ENCODE results near the gene NEURL1.

Gene NEURL1

GRCh38 chr10:103456074-103456660 is 37.3 kb upstream of the NEURL1 start:
- Mint-ChIP-seq H3K27me3 (no peaks in the 10 kb centered on the region), H3K4me1 (ENCODE audit: low read depth) (peaks cover 15% of the 10 kb centered on the region), H3K36me3 (no peaks in the 10 kb centered on the region), H3K27ac (no peak overlapping the region), H3K4me3 (no peak overlapping the region), H3K9me3 (ENCODE audit: low read depth) (no peaks in the 10 kb centered on the region)

DNA sequence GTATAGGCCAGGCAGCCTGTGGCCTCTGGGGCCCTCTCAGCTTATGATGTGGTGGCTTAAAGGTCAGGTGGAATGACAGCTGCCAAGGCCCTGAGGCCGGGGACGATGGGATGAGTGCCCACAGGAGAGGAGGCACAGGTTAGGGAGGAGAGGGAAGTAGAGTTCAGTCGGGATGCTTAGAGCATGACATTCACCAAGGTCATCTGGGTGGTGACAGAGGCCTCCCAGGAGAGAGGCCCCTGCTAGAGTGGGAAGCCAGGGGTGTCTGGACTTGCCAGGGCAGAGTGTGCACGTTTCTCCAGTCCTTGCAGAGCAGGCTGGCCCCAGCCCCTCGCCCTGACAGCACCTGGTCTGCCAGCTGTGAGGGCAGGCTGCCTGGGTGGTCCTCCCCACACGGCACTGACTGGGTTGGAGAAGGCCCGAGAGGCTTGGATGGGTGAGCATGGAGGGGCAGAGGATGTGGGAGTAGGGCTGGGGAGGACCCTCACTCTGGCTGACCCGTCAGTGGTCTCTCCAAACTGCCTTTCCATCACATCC is 36.3 kb upstream of the NEURL1 start:
- Mint-ChIP-seq H3K4me3 (no peak overlapping the region), H3K9me3 (ENCODE audit: low read depth) (no peaks in the 10 kb centered on the region), H3K36me3 (no peaks in the 10 kb centered on the region), H3K27me3 (no peaks in the 10 kb centered on the region), H3K27ac (no peak overlapping the region), H3K4me1 (ENCODE audit: low read depth) (peaks cover 12% of the 10 kb centered on the region)

DNA sequence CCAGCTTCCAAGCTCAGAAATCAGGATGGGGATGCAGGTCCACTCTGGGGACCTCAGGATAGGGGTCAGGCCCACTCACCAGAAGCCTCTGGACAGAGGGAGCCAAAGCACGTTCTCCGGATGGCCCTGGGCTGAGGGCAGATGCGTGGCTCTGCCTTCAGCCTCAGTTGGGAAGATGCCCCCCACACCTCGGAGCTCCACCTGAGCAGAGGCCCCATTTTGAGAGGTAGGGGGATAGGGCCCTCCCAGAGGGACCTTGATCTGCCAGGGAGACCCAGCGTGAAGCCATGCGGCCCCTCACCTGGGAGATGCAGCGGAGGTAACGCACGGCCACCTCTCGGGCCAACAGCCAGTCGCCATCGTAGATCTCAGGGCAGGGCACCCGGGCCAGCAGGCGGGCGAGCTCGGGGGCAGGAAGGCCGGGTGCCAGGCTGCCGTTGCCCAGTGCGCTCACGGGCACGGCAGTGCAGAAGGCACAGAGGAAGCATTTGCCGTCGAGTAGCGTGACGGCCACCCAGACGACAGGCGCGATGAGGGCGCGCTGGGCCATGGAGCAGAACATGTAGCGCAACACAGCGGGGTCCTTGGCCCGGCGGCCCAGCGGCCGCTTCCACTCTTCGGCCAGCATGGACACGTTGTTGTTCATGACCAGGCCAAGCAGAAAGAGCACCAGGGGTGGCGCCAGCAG is 35.5 kb upstream of the NEURL1 start:
- Mint-ChIP-seq H3K36me3 (no peaks in the 10 kb centered on the region), H3K9me3 (ENCODE audit: low read depth) (no peaks in the 10 kb centered on the region), H3K27me3 (no peaks in the 10 kb centered on the region), H3K27ac (no peak overlapping the region), H3K4me3 (no peak overlapping the region), H3K4me1 (ENCODE audit: low read depth) (peaks cover 9% of the 10 kb centered on the region)

- Mint-ChIP-seq H3K36me3 (no peaks in the 10 kb centered on the region), H3K4me1 (ENCODE audit: low read depth) (peaks cover 4% of the 10 kb centered on the region), H3K9me3 (ENCODE audit: low read depth) (no peaks in the 10 kb centered on the region), H3K4me3 (no peak within 1 kb of the TSS), H3K27ac (no peak within 1 kb of the TSS), H3K27me3 (no peaks in the 10 kb centered on the region)
Observed at GRCh38 chr10:103458720-103459119, 34.8 kb upstream of the NEURL1 start, which contains the start of gene CALHM1. TSS of gene CALHM1 (minus strand) at chr10:103458900. CDS start at chr10:103458751, 149 bp downstream.

DNA sequence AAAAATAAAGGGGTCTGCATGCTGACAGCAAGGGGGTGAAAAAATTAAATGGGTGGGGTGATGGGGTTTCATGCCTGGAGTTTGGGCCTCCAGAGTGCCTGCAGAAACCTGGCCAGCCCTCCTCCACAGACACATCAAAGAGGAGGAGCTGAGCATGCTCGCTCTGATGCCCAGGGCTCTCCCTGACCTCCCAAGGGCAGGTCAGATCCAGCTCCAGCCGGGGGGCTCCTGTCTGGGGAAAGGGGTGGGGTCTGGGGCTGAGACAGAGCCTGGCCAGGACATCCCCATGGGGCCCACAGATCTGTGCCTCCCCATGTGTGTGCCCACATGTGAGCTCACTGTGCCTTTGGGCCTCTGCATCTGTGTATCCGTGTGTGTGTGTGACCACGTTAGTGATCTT is 33.9 kb upstream of the NEURL1 start:
- Mint-ChIP-seq H3K4me1 (ENCODE audit: low read depth) (peaks cover 4% of the 10 kb centered on the region), H3K27me3 (no peaks in the 10 kb centered on the region), H3K36me3 (no peaks in the 10 kb centered on the region), H3K4me3 (no peak overlapping the region), H3K9me3 (ENCODE audit: low read depth) (no peaks in the 10 kb centered on the region), H3K27ac (no peak overlapping the region)

DNA sequence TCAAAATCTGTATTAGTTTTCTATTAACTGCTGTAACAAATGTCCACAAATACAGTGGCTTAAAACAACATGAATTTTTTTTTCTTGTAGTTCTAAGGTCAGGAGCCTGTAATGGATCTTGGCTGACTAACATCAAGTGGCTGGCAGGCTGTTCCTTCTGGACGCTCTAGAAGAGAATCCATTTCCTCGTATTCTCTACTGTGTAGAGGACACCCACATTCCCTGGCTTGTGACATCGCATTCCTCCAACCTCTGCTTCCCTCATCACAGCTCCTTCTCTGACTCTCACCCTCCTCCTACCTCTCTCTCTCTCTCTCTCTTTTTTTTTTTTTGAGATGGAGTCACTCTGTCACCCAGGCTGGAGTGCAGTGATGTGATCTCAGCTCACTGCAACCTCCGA is 30.0 kb upstream of the NEURL1 start:
- H3K27ac Mint-ChIP-seq: no peak overlapping the region
- H3K9me3 Mint-ChIP-seq (ENCODE audit: low read depth): no peaks in the 10 kb centered on the region
- H3K27me3 Mint-ChIP-seq: no peaks in the 10 kb centered on the region
- no peak overlapping the region for H3K4me3 Mint-ChIP-seq
- H3K36me3 Mint-ChIP-seq: no peaks in the 10 kb centered on the region
- peaks cover 10% of the 10 kb centered on the region for H3K4me1 Mint-ChIP-seq (ENCODE audit: low read depth)

- Mint-ChIP-seq H3K36me3 (no peaks in the 10 kb centered on the region), H3K9me3 (ENCODE audit: low read depth) (no peaks in the 10 kb centered on the region), H3K4me1 (ENCODE audit: low read depth) (peaks cover 18% of the 10 kb centered on the region), H3K4me3 (no peak overlapping the region), H3K27ac (no peak overlapping the region), H3K27me3 (no peaks in the 10 kb centered on the region)
Observed at GRCh38 chr10:103465411-103466179, 27.9 kb upstream of the NEURL1 start.

DNA sequence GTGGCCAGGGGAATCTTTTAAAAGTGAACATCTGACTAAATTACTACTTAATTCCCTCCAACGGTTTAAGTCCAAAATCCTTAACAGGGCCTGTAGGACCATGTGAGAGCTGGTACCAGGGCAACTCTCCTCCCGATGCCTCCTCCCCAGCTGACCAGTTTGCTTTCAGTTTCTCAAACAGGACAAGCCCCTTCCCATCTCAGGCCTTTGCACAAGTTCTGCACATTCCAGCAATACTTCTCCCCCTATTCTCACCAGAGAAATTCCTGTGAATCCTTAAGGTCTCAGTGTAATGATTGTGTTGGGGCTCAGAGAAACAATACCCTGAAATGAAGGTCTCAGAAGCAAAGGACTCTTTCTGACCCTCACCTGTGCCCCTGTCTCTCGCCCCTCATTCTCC is 26.8 kb upstream of the NEURL1 start:
- H3K4me1 Mint-ChIP-seq (ENCODE audit: low read depth): peaks cover 29% of the 10 kb centered on the region
- H3K4me3 Mint-ChIP-seq: no peak overlapping the region
- H3K36me3 Mint-ChIP-seq: no peaks in the 10 kb centered on the region
- no peaks in the 10 kb centered on the region for H3K27me3 Mint-ChIP-seq
- no peaks in the 10 kb centered on the region for H3K9me3 Mint-ChIP-seq (ENCODE audit: low read depth)
- H3K27ac Mint-ChIP-seq: no peak overlapping the region

- Mint-ChIP-seq H3K4me3 (no peak overlapping the region), H3K4me1 (ENCODE audit: low read depth) (peaks cover 35% of the 10 kb centered on the region)
Observed at GRCh38 chr10:103467406-103467805, 26.1 kb upstream of the NEURL1 start.

GRCh38 chr10:103469201-103469600 is 24.3 kb upstream of the NEURL1 start:
- no peaks in the 10 kb centered on the region for H3K36me3 Mint-ChIP-seq
- no peak overlapping the region for H3K4me3 Mint-ChIP-seq
- H3K4me1 Mint-ChIP-seq (ENCODE audit: low read depth): peaks cover 38% of the 10 kb centered on the region
- H3K27ac Mint-ChIP-seq: no peak overlapping the region
- no peaks in the 10 kb centered on the region for H3K9me3 Mint-ChIP-seq (ENCODE audit: low read depth)
- H3K27me3 Mint-ChIP-seq: no peaks in the 10 kb centered on the region

More at GRCh38 chr10:103467406-103467805, 26.1 kb upstream of the NEURL1 start:
- no peaks in the 10 kb centered on the region for H3K9me3 Mint-ChIP-seq (ENCODE audit: low read depth)
- no peaks in the 10 kb centered on the region for H3K36me3 Mint-ChIP-seq
- no peaks in the 10 kb centered on the region for H3K27me3 Mint-ChIP-seq
- H3K27ac Mint-ChIP-seq: no peak overlapping the region

- Mint-ChIP-seq H3K27ac (peak overlapping the region; percentile 87), H3K36me3 (no peaks in the 10 kb centered on the region), H3K27me3 (no peaks in the 10 kb centered on the region), H3K9me3 (ENCODE audit: low read depth) (no peaks in the 10 kb centered on the region), H3K4me1 (ENCODE audit: low read depth) (peaks cover 38% of the 10 kb centered on the region), H3K4me3 (peak overlapping the region; percentile 46)
Observed at GRCh38 chr10:103470761-103471653, 22.5 kb upstream of the NEURL1 start.

- no peaks in the 10 kb centered on the region for H3K9me3 Mint-ChIP-seq (ENCODE audit: low read depth)
- peak overlapping the region; percentile 34 for H3K27ac Mint-ChIP-seq
- H3K36me3 Mint-ChIP-seq: no peaks in the 10 kb centered on the region
- no peak overlapping the region for H3K4me3 Mint-ChIP-seq
- no peaks in the 10 kb centered on the region for H3K27me3 Mint-ChIP-seq
- peaks cover 38% of the 10 kb centered on the region for H3K4me1 Mint-ChIP-seq (ENCODE audit: low read depth)
Observed at GRCh38 chr10:103472005-103472404, 21.5 kb upstream of the NEURL1 start.

DNA sequence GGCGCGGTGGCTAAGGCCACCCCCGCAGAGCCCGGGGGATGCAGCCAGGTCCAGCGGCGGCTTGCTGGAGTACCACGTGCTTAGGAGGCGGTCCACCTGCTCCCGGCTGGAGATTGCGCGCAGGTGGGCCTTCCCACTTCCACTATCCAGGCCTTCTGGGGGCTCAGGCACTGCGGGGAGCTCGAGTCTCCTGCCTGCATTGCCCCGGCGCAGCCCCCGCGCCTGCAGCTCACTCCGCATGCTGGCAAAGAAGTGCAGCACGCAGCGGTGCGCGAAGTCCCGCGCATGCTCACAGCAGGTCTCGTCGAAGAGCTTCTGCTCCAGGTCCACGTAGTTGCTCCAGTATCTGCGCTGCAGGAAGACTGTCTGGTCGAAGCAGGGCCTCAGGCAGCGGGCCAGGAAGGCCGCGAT is 20.2 kb upstream of the NEURL1 start:
- Mint-ChIP-seq H3K36me3 (no peaks in the 10 kb centered on the region), H3K4me1 (ENCODE audit: low read depth) (peaks cover 32% of the 10 kb centered on the region), H3K27ac (no peak overlapping the region), H3K4me3 (no peak overlapping the region), H3K9me3 (ENCODE audit: low read depth) (no peaks in the 10 kb centered on the region), H3K27me3 (no peaks in the 10 kb centered on the region)

DNA sequence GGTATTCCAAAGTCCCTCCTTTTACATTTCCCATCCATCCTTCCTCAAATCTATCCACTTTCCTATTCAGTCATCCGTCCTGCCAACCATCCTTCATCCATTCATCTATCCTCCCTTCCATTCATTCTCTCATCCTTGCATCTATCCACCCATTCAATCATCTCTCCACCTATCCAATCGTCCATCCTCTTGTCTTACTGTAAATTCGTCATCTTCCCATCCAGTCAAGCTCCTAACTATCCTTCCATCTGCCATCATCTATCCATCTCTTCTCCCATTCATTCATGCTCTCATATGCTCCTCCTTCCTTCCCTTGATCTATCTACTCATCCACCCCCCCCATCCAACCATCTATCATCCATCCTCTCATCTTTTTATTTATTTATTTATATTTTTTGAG is 19.4 kb upstream of the NEURL1 start:
- Mint-ChIP-seq H3K36me3 (no peaks in the 10 kb centered on the region), H3K4me1 (ENCODE audit: low read depth) (peaks cover 32% of the 10 kb centered on the region), H3K27ac (no peak overlapping the region), H3K4me3 (no peak overlapping the region), H3K9me3 (ENCODE audit: low read depth) (no peaks in the 10 kb centered on the region), H3K27me3 (no peaks in the 10 kb centered on the region)
